Measurements from ENCODE around the gene MYO18A.
"Not testable (repeated sequence)": the region's sequence is repeated elsewhere in the genome, so short reads cannot be mapped to it uniquely, and the experiment has no call there.

DNA sequence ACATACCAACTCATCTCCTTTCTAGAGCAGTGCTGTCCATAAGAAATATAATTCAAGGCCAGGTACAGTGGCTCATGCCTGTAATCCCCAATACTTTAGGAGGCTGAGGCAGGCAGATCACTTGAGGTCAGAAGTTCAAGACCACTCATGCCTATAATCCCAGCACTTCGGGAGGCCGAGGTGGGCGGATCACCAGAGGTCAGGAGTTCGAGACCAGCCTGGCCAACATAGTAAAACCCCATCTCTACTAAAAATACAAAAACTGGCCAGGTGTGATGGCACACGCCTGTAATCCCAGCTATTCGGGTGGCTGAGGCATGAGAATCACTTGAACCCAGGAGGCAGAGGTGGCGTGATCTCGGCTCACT is 11.5 kb downstream of the MYO18A start:
- not testable (repeated sequence) for TF ChIP-seq POLR2A (IDR thresholded peaks at IDR 0.05)
- TF ChIP-seq, protein P1, sequence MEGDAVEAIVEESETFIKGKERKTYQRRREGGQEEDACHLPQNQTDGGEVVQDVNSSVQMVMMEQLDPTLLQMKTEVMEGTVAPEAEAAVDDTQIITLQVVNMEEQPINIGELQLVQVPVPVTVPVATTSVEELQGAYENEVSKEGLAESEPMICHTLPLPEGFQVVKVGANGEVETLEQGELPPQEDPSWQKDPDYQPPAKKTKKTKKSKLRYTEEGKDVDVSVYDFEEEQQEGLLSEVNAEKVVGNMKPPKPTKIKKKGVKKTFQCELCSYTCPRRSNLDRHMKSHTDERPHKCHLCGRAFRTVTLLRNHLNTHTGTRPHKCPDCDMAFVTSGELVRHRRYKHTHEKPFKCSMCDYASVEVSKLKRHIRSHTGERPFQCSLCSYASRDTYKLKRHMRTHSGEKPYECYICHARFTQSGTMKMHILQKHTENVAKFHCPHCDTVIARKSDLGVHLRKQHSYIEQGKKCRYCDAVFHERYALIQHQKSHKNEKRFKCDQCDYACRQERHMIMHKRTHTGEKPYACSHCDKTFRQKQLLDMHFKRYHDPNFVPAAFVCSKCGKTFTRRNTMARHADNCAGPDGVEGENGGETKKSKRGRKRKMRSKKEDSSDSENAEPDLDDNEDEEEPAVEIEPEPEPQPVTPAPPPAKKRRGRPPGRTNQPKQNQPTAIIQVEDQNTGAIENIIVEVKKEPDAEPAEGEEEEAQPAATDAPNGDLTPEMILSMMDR (IDR thresholded peaks at IDR 0.05): not testable (repeated sequence)

Measured in breast epithelium (tissue), 3 donors.